HFFc6 (cell line): ENCODE data around the gene SREBF1. TPM values are rescaled to one million over a fixed set of nuclear protein-coding genes. Genes with fewer than 3 reads are reported as not detected.

Source experiments
- DNase-seq: peaks from one replicate; pipeline ENCODE4 v3.0.0-alpha.2; 2018
- H3K27ac Mint-ChIP-seq: 2 replicates; pipeline ENCODE4 v1.8.0; 2020; ENCODE audit warnings: mild to moderate bottlenecking, mixed read lengths
- H3K27me3 Mint-ChIP-seq: 2 replicates; pipeline ENCODE4 v1.8.0; 2021; ENCODE audit warnings: mild to moderate bottlenecking, moderate library complexity, mixed read lengths; ENCODE audit not compliant: insufficient read depth
- H3K36me3 Mint-ChIP-seq: 2 replicates; pipeline ENCODE4 v1.8.0; 2021; ENCODE audit warnings: low read depth, mixed read lengths
- H3K4me1 Mint-ChIP-seq: 2 replicates; pipeline ENCODE4 v1.8.0; 2020; ENCODE audit warnings: low read depth, mixed read lengths
- H3K4me3 Mint-ChIP-seq: 2 replicates; pipeline ENCODE4 v1.8.0; 2020; ENCODE audit warnings: mild to moderate bottlenecking, moderate library complexity, mixed read lengths
- H3K9me3 Mint-ChIP-seq: 2 replicates; pipeline ENCODE4 v1.8.0; 2020; ENCODE audit warnings: mild to moderate bottlenecking, mixed read lengths
- total RNA-seq, 6 experiments: library from RNA; stranded (reverse); fragmentation: NEBNext Ultra II Directional; extraction: Animal tissue kit (Norgen Biotek cat#: 25700); gene quantifications; 2 replicates in 1 of 6; 3 replicates in 5 of 6; pipeline ENCODE4 v1.2.3, GENCODE V29; 2021
- TF ChIP-seq, protein P1 (sequence below): fragments of 200-600 bp; sonication (generic); IDR thresholded peaks from 2 replicates; pipeline ENCODE4 v1.5.0; 2021; ENCODE audit warnings: antibody characterized with exemption, mild to moderate bottlenecking

Gene SREBF1
- total RNA-seq, 6 experiments from 2014 or later = 34.9 to 51.7 (median 40.5) TPM

DNA sequence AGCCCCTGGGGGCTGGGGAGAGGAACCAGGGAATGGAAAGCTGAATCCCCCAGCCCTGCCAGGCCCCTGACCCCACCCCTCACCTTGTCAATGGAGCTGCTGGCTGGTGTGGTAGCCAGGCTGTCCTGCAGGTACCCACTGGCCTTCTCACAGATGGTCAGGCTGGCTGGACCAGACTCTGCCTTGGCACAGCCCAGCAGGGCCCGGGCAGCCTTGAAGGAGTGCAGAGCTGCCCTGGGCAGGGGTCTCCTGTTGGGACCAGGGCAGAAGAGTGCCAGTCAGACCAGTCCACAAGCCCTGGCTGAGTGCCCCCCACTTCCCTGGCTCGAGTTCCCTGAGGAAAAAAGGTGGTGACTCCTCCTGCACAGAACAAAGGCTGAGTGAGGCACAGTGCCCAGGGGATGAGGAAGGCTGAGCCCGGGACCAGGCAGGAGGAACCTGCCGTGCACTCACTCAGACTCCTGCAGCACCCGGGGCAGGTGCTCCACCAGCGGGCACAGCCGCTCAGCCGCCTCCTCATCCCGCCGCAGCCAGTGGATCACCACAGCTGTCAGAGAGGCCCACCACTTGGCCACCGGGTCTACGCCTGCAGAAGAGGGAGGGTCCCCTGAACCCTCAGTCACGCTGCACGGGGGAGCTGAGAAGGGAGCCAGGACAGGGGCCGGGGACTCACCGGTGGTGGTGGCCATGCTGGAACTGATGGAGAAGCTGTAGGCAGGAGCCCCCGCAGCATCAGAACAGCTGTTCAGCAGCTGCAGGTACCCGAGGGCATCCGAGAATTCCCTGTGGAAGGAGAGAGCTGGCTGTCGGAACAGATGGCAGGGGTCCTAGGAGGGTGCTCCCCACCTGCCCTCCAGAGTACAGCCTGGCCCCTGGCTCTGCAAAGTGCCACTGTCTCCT lies 22.4 kb downstream of the SREBF1 start:
- H3K27ac Mint-ChIP-seq = peak overlapping the region; percentile 33; the same call in 1 of the 2 replicates
- H3K4me3 Mint-ChIP-seq = no peak overlapping the region
- TF ChIP-seq, protein P1, sequence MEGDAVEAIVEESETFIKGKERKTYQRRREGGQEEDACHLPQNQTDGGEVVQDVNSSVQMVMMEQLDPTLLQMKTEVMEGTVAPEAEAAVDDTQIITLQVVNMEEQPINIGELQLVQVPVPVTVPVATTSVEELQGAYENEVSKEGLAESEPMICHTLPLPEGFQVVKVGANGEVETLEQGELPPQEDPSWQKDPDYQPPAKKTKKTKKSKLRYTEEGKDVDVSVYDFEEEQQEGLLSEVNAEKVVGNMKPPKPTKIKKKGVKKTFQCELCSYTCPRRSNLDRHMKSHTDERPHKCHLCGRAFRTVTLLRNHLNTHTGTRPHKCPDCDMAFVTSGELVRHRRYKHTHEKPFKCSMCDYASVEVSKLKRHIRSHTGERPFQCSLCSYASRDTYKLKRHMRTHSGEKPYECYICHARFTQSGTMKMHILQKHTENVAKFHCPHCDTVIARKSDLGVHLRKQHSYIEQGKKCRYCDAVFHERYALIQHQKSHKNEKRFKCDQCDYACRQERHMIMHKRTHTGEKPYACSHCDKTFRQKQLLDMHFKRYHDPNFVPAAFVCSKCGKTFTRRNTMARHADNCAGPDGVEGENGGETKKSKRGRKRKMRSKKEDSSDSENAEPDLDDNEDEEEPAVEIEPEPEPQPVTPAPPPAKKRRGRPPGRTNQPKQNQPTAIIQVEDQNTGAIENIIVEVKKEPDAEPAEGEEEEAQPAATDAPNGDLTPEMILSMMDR = no peak
- peaks cover 45% of the 10 kb centered on the region for H3K27me3 Mint-ChIP-seq
- no peaks in the 10 kb centered on the region; the same call in 1 of the 2 replicates for H3K9me3 Mint-ChIP-seq
- no peak for DNase-seq
- peaks cover 8% of the 10 kb centered on the region; the same call in 1 of the 2 replicates for H3K36me3 Mint-ChIP-seq
- H3K4me1 Mint-ChIP-seq = peaks cover 14% of the 10 kb centered on the region

DNA sequence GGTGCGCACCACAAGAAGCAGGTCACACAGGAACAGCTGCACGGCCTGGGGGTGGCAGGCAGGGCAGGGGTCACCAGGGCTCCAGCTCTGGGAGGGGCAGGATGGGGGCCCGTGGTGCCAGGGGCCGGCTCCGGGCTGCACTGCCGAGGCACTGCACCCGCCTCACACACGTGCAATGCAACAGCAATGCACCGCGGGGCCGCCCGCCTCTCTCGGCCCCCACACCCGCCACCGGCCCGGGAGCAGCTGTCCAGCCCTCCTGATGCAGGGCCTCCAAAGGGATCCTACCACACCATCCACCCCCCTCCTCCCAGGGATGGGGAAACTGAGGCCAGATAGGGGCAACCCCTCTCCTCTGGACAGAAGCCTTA lies 23.1 kb downstream of the SREBF1 start:
- Mint-ChIP-seq H3K4me3 (no peak overlapping the region), H3K9me3 (no peaks in the 10 kb centered on the region; the same call in 1 of the 2 replicates), H3K27me3 (peaks cover 44% of the 10 kb centered on the region), H3K36me3 (peaks cover 5% of the 10 kb centered on the region; the same call in 1 of the 2 replicates), H3K27ac (no peak overlapping the region), H3K4me1 (peaks cover 9% of the 10 kb centered on the region)
- no peak for DNase-seq
- TF ChIP-seq, protein P1 = no peak

DNA sequence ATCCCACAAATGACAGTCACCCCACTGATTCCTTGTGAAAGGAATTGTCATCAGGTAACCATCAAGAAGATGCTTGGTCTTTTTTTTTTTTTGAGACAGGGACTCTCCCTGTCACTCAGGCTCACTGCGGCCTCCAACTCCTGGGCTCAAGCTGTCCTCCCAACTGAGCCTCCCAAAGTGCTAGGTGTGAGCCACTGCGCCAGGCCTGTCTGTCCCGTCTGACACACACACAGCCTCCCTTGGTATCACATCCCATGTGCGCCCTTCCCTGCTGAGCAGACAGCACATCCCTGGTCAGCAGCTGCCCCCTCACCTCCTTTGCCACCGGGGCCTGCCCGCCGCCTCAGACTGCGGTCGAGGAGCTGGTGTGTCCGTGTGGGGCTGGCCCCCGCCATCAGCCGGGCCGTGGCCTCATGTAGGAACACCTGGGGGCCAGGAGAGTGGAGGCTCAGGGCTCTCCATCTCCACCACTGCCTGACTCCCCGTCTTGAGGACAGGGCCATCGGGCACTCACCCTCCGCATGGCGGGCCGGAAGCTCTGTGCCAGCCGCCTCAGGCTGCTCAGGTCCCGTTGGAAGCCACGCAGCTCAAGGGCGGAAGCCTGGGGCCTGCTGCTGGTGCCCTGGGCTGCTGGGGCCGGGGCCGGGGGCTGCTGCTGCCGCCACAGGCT lies 23.6 kb downstream of the SREBF1 start:
- Mint-ChIP-seq H3K4me3 (no peak overlapping the region), H3K9me3 (no peaks in the 10 kb centered on the region; the same call in 1 of the 2 replicates), H3K36me3 (no peaks in the 10 kb centered on the region; the same call in 1 of the 2 replicates), H3K27ac (no peak overlapping the region), H3K4me1 (peaks cover 4% of the 10 kb centered on the region), H3K27me3 (peaks cover 43% of the 10 kb centered on the region)
- TF ChIP-seq, protein P1 = no peak
- no peak for DNase-seq

DNA sequence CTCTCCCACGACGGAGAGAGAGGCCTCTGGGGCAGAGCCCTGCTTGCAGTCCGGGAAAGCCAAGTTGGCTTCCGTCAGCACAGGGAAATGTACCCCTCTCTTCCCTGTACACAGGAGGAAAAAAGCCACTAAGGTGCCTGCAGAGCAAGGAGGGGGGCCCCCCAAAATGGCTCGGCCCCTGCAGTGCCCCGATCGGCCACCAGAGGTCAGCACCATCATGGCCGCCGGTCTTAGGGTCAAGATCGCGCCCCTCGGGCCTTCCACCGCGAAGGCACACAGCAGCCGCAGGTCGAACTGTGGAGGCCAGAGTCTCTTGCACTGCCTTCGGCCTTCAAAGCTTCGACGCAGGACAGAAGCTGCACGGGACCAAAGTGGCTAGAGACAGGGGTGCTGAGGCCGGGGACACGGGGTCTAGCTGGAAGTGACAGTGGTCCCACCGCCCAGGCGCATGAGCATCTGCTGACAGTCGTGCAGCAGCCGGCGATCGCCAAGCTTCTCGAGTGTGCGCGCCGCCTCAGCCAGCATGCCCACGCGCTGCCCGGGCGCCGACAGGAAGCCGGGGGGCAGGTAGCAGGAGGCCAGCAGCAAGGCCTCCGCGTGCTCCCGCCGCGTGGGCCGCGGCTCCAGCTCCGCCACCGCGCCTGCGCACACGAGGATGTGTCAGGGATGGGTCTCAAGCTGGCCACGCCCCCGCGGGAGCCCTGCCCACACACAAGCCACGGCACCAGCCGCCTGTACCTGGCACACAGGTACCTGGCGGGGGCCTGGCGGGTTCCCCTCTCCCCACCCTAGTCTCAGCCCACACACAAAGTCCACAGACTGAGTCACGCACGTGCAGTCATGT lies 24.4 kb downstream of the SREBF1 start:
- H3K27ac Mint-ChIP-seq = no peak overlapping the region
- TF ChIP-seq, protein P1 = peak; percentile 100
- H3K9me3 Mint-ChIP-seq = no peaks in the 10 kb centered on the region; the same call in 1 of the 2 replicates
- H3K4me1 Mint-ChIP-seq = no peaks in the 10 kb centered on the region
- DNase-seq = peak; percentile 15
- H3K27me3 Mint-ChIP-seq = peaks cover 36% of the 10 kb centered on the region
- no peaks in the 10 kb centered on the region; the same call in 1 of the 2 replicates for H3K36me3 Mint-ChIP-seq
- no peak overlapping the region for H3K4me3 Mint-ChIP-seq
